Measurements from ENCODE around the gene TRA2B. TPM values are rescaled to one million over a fixed set of nuclear protein-coding genes. Genes with fewer than 3 reads are reported as not detected.

Gene TRA2B
- total and polyA plus RNA-seq, 2 of the 8 experiments (the other 6 are each of a cell fraction or from before 2014, with no cell fraction given), result 206 to 274 TPM

DNA sequence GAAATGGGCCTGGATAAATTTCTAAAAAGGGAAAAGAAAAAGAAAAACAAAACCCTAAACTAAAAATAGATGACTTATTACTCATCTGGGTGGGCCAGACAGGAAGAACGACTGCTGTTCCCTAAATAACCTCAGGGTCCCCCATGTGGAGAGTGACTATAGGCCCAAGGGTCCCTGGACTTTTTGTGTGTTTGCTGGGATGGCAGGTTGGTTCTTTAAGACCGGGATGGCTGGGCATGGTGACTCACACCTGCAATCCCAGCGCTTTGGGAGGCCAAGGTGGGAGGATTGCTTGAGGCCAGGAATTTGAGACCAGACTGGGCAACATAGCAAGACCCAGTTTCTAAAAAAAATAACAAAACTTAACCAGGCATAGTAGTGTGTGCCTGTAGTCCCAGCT is 43.8 kb upstream of the TRA2B start (continued):
- TF ChIP-seq, protein P1, sequence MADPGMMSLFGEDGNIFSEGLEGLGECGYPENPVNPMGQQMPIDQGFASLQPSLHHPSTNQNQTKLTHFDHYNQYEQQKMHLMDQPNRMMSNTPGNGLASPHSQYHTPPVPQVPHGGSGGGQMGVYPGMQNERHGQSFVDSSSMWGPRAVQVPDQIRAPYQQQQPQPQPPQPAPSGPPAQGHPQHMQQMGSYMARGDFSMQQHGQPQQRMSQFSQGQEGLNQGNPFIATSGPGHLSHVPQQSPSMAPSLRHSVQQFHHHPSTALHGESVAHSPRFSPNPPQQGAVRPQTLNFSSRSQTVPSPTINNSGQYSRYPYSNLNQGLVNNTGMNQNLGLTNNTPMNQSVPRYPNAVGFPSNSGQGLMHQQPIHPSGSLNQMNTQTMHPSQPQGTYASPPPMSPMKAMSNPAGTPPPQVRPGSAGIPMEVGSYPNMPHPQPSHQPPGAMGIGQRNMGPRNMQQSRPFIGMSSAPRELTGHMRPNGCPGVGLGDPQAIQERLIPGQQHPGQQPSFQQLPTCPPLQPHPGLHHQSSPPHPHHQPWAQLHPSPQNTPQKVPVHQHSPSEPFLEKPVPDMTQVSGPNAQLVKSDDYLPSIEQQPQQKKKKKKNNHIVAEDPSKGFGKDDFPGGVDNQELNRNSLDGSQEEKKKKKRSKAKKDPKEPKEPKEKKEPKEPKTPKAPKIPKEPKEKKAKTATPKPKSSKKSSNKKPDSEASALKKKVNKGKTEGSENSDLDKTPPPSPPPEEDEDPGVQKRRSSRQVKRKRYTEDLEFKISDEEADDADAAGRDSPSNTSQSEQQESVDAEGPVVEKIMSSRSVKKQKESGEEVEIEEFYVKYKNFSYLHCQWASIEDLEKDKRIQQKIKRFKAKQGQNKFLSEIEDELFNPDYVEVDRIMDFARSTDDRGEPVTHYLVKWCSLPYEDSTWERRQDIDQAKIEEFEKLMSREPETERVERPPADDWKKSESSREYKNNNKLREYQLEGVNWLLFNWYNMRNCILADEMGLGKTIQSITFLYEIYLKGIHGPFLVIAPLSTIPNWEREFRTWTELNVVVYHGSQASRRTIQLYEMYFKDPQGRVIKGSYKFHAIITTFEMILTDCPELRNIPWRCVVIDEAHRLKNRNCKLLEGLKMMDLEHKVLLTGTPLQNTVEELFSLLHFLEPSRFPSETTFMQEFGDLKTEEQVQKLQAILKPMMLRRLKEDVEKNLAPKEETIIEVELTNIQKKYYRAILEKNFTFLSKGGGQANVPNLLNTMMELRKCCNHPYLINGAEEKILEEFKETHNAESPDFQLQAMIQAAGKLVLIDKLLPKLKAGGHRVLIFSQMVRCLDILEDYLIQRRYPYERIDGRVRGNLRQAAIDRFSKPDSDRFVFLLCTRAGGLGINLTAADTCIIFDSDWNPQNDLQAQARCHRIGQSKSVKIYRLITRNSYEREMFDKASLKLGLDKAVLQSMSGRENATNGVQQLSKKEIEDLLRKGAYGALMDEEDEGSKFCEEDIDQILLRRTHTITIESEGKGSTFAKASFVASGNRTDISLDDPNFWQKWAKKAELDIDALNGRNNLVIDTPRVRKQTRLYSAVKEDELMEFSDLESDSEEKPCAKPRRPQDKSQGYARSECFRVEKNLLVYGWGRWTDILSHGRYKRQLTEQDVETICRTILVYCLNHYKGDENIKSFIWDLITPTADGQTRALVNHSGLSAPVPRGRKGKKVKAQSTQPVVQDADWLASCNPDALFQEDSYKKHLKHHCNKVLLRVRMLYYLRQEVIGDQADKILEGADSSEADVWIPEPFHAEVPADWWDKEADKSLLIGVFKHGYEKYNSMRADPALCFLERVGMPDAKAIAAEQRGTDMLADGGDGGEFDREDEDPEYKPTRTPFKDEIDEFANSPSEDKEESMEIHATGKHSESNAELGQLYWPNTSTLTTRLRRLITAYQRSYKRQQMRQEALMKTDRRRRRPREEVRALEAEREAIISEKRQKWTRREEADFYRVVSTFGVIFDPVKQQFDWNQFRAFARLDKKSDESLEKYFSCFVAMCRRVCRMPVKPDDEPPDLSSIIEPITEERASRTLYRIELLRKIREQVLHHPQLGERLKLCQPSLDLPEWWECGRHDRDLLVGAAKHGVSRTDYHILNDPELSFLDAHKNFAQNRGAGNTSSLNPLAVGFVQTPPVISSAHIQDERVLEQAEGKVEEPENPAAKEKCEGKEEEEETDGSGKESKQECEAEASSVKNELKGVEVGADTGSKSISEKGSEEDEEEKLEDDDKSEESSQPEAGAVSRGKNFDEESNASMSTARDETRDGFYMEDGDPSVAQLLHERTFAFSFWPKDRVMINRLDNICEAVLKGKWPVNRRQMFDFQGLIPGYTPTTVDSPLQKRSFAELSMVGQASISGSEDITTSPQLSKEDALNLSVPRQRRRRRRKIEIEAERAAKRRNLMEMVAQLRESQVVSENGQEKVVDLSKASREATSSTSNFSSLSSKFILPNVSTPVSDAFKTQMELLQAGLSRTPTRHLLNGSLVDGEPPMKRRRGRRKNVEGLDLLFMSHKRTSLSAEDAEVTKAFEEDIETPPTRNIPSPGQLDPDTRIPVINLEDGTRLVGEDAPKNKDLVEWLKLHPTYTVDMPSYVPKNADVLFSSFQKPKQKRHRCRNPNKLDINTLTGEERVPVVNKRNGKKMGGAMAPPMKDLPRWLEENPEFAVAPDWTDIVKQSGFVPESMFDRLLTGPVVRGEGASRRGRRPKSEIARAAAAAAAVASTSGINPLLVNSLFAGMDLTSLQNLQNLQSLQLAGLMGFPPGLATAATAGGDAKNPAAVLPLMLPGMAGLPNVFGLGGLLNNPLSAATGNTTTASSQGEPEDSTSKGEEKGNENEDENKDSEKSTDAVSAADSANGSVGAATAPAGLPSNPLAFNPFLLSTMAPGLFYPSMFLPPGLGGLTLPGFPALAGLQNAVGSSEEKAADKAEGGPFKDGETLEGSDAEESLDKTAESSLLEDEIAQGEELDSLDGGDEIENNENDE (IDR thresholded peaks at IDR 0.05; ENCODE audit: insufficient replicate concordance, low read length), result no peak
- no peak for TF ChIP-seq RNF2 (IDR thresholded peaks at IDR 0.05; ENCODE audit: borderline replicate concordance, low read depth, low read length, missing control alignments, poor library complexity, severe bottlenecking)
- TF ChIP-seq KDM1A (IDR thresholded peaks at IDR 0.05; ENCODE audit: borderline replicate concordance, low read length), result no peak
- TF ChIP-seq GABPA (IDR thresholded peaks at IDR 0.05; ENCODE audit: borderline replicate concordance, insufficient read depth, low read length), result no peak
- no peak for TF ChIP-seq FOSL1 (IDR thresholded peaks at IDR 0.05; ENCODE audit: insufficient read depth, low read depth, low read length)
- TF ChIP-seq SAP30 (IDR thresholded peaks at IDR 0.05; ENCODE audit: insufficient read depth, insufficient replicate concordance, low read length), result no peak
- TF ChIP-seq PHF8 (conservative IDR thresholded peaks at IDR 0.05; ENCODE audit: low read depth, low read length), result no peak
- no peak for TF ChIP-seq TAF7 (optimal IDR thresholded peaks at IDR 0.05; ENCODE audit: borderline replicate concordance, low read depth, low read length)
- TF ChIP-seq TBP (IDR thresholded peaks at IDR 0.05; ENCODE audit: low read depth, low read length), result no peak
- no peak for TF ChIP-seq BCL11A (IDR thresholded peaks at IDR 0.05; ENCODE audit: low read depth in 2 of 2, low read length in 2 of 2)
- no peak for TF ChIP-seq ZNF274 (IDR thresholded peaks at IDR 0.05; ENCODE audit: borderline replicate concordance, extremely low read depth, low read length)

Measured in H1 (cell line).